ENCODE data around the gene MTARC1. TPM values are rescaled to one million over a fixed set of nuclear protein-coding genes. Genes with fewer than 3 reads are reported as not detected.

The MTARC1 gene
- total RNA-seq, 1 donor from 2014 or later, result 18.0 TPM

DNA sequence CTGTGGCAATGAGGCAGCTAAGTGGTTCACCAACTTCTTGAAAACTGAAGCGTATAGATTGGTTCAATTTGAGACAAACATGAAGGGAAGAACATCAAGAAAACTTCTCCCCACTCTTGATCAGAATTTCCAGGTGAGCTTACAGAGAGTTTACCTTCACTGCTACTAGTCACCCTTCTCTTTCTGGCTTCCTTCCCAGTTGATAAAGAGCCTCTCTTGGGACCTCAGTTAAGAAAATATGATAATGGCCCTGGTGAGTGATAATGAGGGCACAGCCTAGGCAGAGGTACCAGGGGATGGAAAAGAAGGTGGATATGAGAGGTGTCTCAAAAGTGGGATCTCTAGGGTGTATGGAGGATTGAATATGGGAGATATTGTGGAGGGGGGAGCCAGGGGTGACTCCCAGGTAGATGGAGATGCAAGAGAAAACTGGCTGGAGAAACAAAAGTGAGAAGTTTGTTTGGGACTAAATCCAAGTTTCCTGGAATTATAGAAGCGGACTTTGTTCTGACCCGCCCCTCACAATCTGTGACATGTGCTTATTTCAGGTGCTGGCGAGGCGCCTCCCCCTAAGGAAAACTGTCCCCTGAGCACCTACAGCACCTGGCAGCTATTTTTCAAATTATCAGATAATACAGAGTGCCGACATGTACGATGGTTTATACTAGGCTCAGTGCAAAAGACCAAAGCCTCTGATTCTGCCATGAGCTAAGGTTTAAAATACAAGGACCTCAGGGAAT is 24.9 kb upstream of the MTARC1 start:
- H3K27me3 Mint-ChIP-seq, result no peaks in the 10 kb centered on the region

DNA sequence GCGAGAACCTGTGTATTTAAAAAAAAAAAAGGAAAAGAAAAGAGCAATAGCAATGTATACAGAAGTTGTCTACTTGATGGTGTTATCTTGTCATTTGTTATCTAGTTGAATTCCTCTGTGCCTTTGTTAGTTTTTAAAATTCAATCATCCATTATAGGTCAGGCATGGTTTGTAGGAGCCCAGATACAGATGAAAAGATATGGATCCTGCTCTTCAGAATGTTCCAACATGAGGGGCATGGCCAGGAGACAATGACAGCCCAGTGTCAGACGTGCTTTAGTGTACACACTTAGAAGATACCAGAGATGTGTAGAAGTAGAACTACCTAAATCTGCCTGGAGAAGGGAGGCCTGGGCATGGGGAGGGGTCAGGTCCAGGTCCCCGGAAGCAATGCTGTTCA is 22.0 kb upstream of the MTARC1 start:
- H3K27ac Mint-ChIP-seq, result no peak overlapping the region
- H3K4me1 Mint-ChIP-seq (ENCODE audit: unreplicated experiment), result no peaks in the 10 kb centered on the region

More for the DNA sequence above, 24.9 kb upstream of the MTARC1 start:
- DNase-seq (ENCODE audit: extremely low spot score, unreplicated experiment), result no peak
- Mint-ChIP-seq H3K9me3 (no peaks in the 10 kb centered on the region), H3K27ac (no peak overlapping the region), H3K4me1 (ENCODE audit: unreplicated experiment) (no peaks in the 10 kb centered on the region), H3K4me3 (no peak overlapping the region), H3K36me3 (peaks cover 11% of the 10 kb centered on the region)
- TF ChIP-seq, protein P1, sequence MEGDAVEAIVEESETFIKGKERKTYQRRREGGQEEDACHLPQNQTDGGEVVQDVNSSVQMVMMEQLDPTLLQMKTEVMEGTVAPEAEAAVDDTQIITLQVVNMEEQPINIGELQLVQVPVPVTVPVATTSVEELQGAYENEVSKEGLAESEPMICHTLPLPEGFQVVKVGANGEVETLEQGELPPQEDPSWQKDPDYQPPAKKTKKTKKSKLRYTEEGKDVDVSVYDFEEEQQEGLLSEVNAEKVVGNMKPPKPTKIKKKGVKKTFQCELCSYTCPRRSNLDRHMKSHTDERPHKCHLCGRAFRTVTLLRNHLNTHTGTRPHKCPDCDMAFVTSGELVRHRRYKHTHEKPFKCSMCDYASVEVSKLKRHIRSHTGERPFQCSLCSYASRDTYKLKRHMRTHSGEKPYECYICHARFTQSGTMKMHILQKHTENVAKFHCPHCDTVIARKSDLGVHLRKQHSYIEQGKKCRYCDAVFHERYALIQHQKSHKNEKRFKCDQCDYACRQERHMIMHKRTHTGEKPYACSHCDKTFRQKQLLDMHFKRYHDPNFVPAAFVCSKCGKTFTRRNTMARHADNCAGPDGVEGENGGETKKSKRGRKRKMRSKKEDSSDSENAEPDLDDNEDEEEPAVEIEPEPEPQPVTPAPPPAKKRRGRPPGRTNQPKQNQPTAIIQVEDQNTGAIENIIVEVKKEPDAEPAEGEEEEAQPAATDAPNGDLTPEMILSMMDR (conservative IDR thresholded peaks at IDR 0.05), result no peak

DNA sequence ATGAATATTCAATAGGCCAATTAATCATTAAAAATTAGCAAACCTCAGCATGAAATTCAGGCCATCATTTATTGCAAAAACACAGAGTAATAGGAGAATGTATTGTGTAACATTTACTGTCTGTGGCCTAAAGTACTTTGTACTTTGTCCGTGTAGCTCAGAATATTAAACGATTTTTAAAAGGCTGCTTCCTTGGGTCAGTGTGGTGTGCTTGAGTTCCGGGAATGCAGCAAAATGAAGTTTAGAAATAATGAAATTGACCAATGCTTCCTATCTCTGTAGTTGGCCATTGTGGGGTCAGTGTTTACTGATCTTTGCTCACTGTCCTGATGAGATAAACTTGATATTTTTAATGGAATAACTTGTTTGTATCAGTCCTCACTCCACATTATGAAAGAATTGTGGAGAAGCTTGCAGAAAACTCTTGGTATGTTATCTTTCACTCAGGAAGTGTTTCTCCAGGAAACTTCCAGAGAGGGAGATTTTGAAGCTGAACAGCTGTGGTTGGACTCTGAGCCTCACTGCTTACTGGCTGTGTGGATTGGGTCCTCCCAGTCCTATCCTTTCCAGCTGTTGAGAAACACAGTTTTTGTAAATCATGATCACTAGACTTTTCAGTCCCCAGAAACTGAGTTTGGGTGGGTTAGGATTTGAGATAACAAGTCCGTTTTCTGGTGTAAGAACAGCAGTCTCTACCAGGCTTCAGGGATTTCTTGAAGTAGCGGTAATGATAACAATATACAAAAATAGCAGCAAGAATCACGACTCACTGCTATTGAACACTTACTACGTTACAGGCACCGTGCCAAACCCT is 19.2 kb upstream of the MTARC1 start:
- H3K27ac Mint-ChIP-seq, result no peak overlapping the region
- TF ChIP-seq, protein P1 (conservative IDR thresholded peaks at IDR 0.05), result no peak

More for the DNA sequence above, 22.0 kb upstream of the MTARC1 start:
- Mint-ChIP-seq H3K36me3 (no peaks in the 10 kb centered on the region), H3K9me3 (no peaks in the 10 kb centered on the region), H3K4me3 (no peak overlapping the region), H3K27me3 (no peaks in the 10 kb centered on the region)
- DNase-seq (ENCODE audit: extremely low spot score, unreplicated experiment), result no peak
- TF ChIP-seq, protein P1 (conservative IDR thresholded peaks at IDR 0.05), result no peak

DNA sequence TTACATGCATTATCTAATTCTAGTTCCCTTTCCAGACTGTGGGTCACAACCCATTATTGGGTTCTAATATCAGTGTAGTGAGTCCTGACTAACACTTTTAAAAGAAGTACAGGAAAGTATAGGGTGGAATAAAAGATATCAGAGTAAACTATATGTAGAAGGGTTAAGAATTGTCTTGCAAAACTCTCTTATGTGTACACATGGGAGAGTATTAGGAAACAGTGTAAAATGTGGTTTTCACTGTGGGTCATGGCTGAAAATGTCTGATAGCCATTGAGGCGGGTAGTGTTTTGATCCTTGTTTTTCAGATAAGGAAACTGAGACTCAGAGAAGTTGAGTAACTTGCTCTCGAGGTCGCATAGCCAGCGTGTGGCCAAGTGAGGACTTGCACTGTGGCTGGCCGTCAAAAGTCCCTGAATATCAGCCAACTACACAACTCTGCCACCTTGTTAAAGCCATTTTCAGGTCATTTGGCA is 18.5 kb upstream of the MTARC1 start:
- TF ChIP-seq, protein P1 (conservative IDR thresholded peaks at IDR 0.05), result no peak
- Mint-ChIP-seq H3K4me3 (no peak overlapping the region), H3K9me3 (no peaks in the 10 kb centered on the region), H3K36me3 (peaks cover 3% of the 10 kb centered on the region), H3K4me1 (ENCODE audit: unreplicated experiment) (no peaks in the 10 kb centered on the region), H3K27me3 (no peaks in the 10 kb centered on the region), H3K27ac (no peak overlapping the region)
- no peak for DNase-seq (ENCODE audit: extremely low spot score, unreplicated experiment)

More for the DNA sequence above, 19.2 kb upstream of the MTARC1 start:
- Mint-ChIP-seq H3K4me3 (no peak overlapping the region), H3K27me3 (no peaks in the 10 kb centered on the region), H3K9me3 (no peaks in the 10 kb centered on the region), H3K36me3 (peaks cover 3% of the 10 kb centered on the region), H3K4me1 (ENCODE audit: unreplicated experiment) (no peaks in the 10 kb centered on the region)
- DNase-seq (ENCODE audit: extremely low spot score, unreplicated experiment), result no peak

DNA sequence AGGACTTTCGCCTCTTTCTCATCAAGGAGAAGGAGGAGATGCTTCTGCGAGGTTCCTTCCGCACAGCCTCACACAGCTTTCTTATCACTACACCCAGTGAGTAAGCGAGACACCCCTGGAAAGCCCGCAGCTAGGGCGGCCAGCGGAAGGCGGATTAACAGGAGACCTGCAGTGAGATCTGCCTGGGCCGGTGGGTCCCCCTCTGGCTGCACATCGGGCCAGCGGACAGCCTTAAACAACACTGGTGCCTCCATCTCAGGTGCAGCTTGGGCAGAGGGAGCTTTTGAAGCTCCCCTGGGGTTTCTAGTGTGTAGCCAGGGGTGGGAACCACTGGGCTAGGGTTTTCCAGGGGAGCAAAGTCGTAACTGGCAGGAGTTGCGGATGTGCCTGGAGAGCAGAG is 17.5 kb upstream of the MTARC1 start:
- no peaks in the 10 kb centered on the region for H3K27me3 Mint-ChIP-seq
- no peak overlapping the region for H3K4me3 Mint-ChIP-seq
- H3K27ac Mint-ChIP-seq, result no peak overlapping the region
- H3K36me3 Mint-ChIP-seq, result peaks cover 3% of the 10 kb centered on the region
- H3K9me3 Mint-ChIP-seq, result no peaks in the 10 kb centered on the region
- TF ChIP-seq, protein P1 (conservative IDR thresholded peaks at IDR 0.05), result no peak
- H3K4me1 Mint-ChIP-seq (ENCODE audit: unreplicated experiment), result no peaks in the 10 kb centered on the region
- DNase-seq (ENCODE audit: extremely low spot score, unreplicated experiment), result no peak
